MCF 10A (cell line): Measurements from ENCODE around the gene TROAP. TPM values are rescaled to one million over a fixed set of nuclear protein-coding genes. Genes with fewer than 3 reads are reported as not detected.
"Not testable (repeated sequence)": the region's sequence is repeated elsewhere in the genome, so short reads cannot be mapped to it uniquely, and the experiment has no call there.

Experiments used
- BruUV-seq: library from RNA; stranded (reverse); fragments of 400-500 nt; replicated peaks from 2 replicates; lab custom pipeline; 2021; lab: Mats Ljungman, UMichigan
- CTCF ChIA-PET: fragments of 300-600 bp; sonication (Branson Sonifier 250); formaldehyde crosslinking; extraction: SDS; loops from one replicate; lab custom pipeline; 2021; ENCODE audit warnings: antibody characterized with exemption, inconsistent platforms; lab: Yijun Ruan, JAX
- POLR2A ChIA-PET: fragments of 300-600, 350-650 bp; sonication (Branson Sonifier 250); formaldehyde crosslinking; extraction: SDS; loops from one replicate; lab custom pipeline; 2020; ENCODE audit warnings: antibody characterized with exemption, inconsistent platforms; lab: Yijun Ruan, JAX
- DNase-seq: peaks from one replicate; pipeline ENCODE4 v3.0.0-alpha.2; 2018; ENCODE audit not compliant: unreplicated experiment
- H3K27ac Mint-ChIP-seq: one replicate; pipeline ENCODE4 v1.8.0; 2022; ENCODE audit warnings: mild to moderate bottlenecking, low read depth, mixed read lengths; ENCODE audit not compliant: unreplicated experiment
- H3K27me3 Mint-ChIP-seq: one replicate; pipeline ENCODE4 v1.8.0; 2022; ENCODE audit warnings: mixed read lengths; ENCODE audit not compliant: insufficient read depth, unreplicated experiment
- H3K36me3 Mint-ChIP-seq: one replicate; pipeline ENCODE4 v1.8.0; 2022; ENCODE audit warnings: mild to moderate bottlenecking, moderate library complexity, mixed read lengths; ENCODE audit not compliant: insufficient read depth, unreplicated experiment
- H3K4me1 Mint-ChIP-seq: one replicate; pipeline ENCODE4 v1.8.0; 2022; ENCODE audit warnings: mixed read lengths; ENCODE audit not compliant: insufficient read depth, unreplicated experiment
- H3K4me3 Mint-ChIP-seq: one replicate; pipeline ENCODE4 v1.8.0; 2022; ENCODE audit warnings: mild to moderate bottlenecking, moderate library complexity, mixed read lengths; ENCODE audit not compliant: unreplicated experiment
- H3K9me3 Mint-ChIP-seq: one replicate; pipeline ENCODE4 v1.8.0; 2022; ENCODE audit warnings: mixed read lengths; ENCODE audit not compliant: unreplicated experiment
- intact Hi-C: fragments of 100-400 bp; cut with micrococcal nuclease; formaldehyde crosslinking; loops from 2 replicates; pipeline ENCODE4 v1.14.1; 2022
- total RNA-seq: library from RNA; stranded (reverse); gene quantifications from 2 replicates; pipeline ENCODE4 v1.2.3, GENCODE V29; 2022
- TF ChIP-seq, protein P1 (sequence below): fragments of 200-600 bp; IDR thresholded peaks from one replicate; pipeline ENCODE4 v1.8.0; 2022; ENCODE audit warnings: antibody characterized with exemption, mild to moderate bottlenecking; ENCODE audit not compliant: unreplicated experiment

TROAP gene
- total RNA-seq, 1 experiment from 2014 or later = 41.9 TPM

GRCh38 chr12:49282302-49282701, 40.8 kb upstream of the TROAP start:
- DNase-seq = no peak
- ChIA-PET CTCF (interaction anchor here (0.7 to 1.7 kb wide), 4 partner anchors 60 to 76 kb away, joined by 3 to 14 read pairs (median 4); partner anchors contain the start of gene DNAJC22), POLR2A (interaction anchor here (0.6 kb wide), 2 partner anchors 18 to 50 kb away, joined by 3 read pairs; no protein-coding TSS in a partner anchor)
- no peak overlapping the region for H3K4me3 Mint-ChIP-seq
- no peak overlapping the region for H3K27ac Mint-ChIP-seq
- peaks cover 12% of the 10 kb centered on the region for H3K4me1 Mint-ChIP-seq
- TF ChIP-seq, protein P1, sequence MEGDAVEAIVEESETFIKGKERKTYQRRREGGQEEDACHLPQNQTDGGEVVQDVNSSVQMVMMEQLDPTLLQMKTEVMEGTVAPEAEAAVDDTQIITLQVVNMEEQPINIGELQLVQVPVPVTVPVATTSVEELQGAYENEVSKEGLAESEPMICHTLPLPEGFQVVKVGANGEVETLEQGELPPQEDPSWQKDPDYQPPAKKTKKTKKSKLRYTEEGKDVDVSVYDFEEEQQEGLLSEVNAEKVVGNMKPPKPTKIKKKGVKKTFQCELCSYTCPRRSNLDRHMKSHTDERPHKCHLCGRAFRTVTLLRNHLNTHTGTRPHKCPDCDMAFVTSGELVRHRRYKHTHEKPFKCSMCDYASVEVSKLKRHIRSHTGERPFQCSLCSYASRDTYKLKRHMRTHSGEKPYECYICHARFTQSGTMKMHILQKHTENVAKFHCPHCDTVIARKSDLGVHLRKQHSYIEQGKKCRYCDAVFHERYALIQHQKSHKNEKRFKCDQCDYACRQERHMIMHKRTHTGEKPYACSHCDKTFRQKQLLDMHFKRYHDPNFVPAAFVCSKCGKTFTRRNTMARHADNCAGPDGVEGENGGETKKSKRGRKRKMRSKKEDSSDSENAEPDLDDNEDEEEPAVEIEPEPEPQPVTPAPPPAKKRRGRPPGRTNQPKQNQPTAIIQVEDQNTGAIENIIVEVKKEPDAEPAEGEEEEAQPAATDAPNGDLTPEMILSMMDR = no peak
- no peaks in the 10 kb centered on the region for H3K27me3 Mint-ChIP-seq
- no peaks in the 10 kb centered on the region for H3K9me3 Mint-ChIP-seq
- intact Hi-C loops = loop anchor here (10.0 kb wide), 1 partner anchor 302 kb away; no protein-coding TSS in a partner anchor
- no TSS peak for BruUV-seq
- H3K36me3 Mint-ChIP-seq = peaks cover 7% of the 10 kb centered on the region

DNA sequence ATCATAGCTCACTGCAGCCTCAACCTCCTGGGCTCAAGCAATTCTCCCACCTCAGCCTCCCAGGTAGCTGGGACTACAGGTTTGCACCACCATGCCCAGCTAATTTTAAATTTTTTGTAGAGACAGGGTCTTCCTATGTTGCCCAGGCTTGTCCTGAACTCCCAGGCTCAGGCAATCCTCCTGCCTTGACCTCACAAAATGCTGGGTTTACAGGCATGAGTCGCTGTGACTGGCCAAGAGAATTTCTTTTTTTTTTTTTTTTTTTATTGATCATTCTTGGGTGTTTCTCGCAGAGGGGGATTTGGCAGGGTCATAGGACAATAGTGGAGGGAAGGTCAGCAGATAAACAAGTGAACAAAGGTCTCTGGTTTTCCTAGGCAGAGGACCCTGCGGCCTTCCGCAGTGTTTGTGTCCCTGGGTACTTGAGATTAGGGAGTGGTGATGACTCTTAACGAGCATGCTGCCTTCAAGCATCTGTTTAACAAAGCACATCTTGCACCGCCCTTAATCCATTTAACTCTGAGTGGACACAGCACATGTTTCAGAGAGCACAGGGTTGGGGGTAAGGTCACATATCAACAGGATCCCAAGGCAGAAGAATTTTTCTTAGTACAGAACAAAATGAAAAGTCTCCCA, 40.2 kb upstream of the TROAP start:
- H3K4me1 Mint-ChIP-seq, H3K9me3 Mint-ChIP-seq, H3K36me3 Mint-ChIP-seq, H3K4me3 Mint-ChIP-seq, H3K27ac Mint-ChIP-seq, DNase-seq, BruUV-seq, H3K27me3 Mint-ChIP-seq: not testable (repeated sequence)
- ChIA-PET POLR2A (interaction anchor here (0.6 kb wide), 2 partner anchors 19 to 49 kb away, joined by 3 read pairs; no protein-coding TSS in a partner anchor), CTCF (interaction anchor here (0.7 to 1.7 kb wide), 3 partner anchors 59 to 76 kb away, joined by 3 to 14 read pairs (median 5); no protein-coding TSS in a partner anchor)
- intact Hi-C loops = loop anchor here (10.0 kb wide), 1 partner anchor 302 kb away; no protein-coding TSS in a partner anchor

GRCh38 chr12:49283541-49284429, 39.3 kb upstream of the TROAP start:
- ChIA-PET CTCF (interaction anchor here (1.0 to 16.4 kb wide), 6 partner anchors 13 to 228 kb away, joined by 3 to 251 read pairs (median 6); partner anchors contain the start of genes C1QL4, DNAJC22 and TUBA1C), POLR2A (interaction anchor here (0.6 to 1.9 kb wide), 2 partner anchors 15 to 467 kb away, joined by 3 to 4 read pairs; no protein-coding TSS in a partner anchor)
- intact Hi-C loops = loop anchor here (10.0 kb wide), 1 partner anchor 301 kb away; no protein-coding TSS in a partner anchor
- BruUV-seq = no TSS peak
- TF ChIP-seq, protein P1 = no peak
- no peak overlapping the region for H3K27ac Mint-ChIP-seq
- no peak for DNase-seq
- no peak overlapping the region for H3K4me3 Mint-ChIP-seq
- peaks cover 7% of the 10 kb centered on the region for H3K36me3 Mint-ChIP-seq
- no peaks in the 10 kb centered on the region for H3K9me3 Mint-ChIP-seq
- H3K27me3 Mint-ChIP-seq = no peaks in the 10 kb centered on the region
- peaks cover 7% of the 10 kb centered on the region for H3K4me1 Mint-ChIP-seq

DNA sequence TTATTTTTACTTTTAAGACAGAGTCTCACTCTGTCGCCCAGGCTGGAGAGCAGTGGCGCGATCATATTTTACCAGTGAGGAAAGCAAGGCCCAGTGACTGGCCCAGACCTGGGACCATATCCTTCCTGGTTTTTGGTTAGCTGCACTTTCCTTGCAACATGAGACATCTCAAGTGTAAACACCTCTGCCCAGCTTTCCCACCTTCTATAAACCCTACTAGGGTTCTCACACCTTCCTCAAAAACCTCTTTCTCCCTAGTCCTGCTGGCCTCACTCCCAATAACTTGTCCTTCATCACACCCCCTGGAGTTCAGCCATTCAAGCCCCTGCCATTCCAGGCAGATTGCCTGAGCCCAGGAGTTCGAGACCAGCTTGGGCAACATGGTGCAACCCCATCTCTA, 38.4 kb upstream of the TROAP start:
- POLR2A ChIA-PET = interaction anchor here (0.7 to 1.9 kb wide), 2 partner anchors 16 to 215 kb away, joined by 3 to 4 read pairs; no protein-coding TSS in a partner anchor
- Mint-ChIP-seq H3K27ac (no peak overlapping the region), H3K4me3 (no peak overlapping the region), H3K9me3 (no peaks in the 10 kb centered on the region), H3K4me1 (peaks cover under 1% of the 10 kb centered on the region), H3K36me3 (peaks cover 7% of the 10 kb centered on the region), H3K27me3 (no peaks in the 10 kb centered on the region)
- intact Hi-C loops = loop anchor here (5.0 to 10.0 kb wide), 2 partner anchors 53 to 300 kb away; partner anchors contain the start of gene C1QL4
- DNase-seq = no peak
- CTCF ChIA-PET = interaction anchor here (0.5 to 16.4 kb wide), 7 partner anchors 12 to 251 kb away, joined by 3 to 251 read pairs (median 5); partner anchors contain the start of genes C1QL4, DNAJC22 and TUBA1C
- TF ChIP-seq, protein P1 = no peak
- no TSS peak for BruUV-seq
